Cortex of kidney (tissue), 1 donor: ENCODE measurements around the gene DNAJC22.
"Not testable (repeated sequence)": the region's sequence is repeated elsewhere in the genome, so short reads cannot be mapped to it uniquely, and the experiment has no call there.

Source experiments
- DNase-seq: peaks from one replicate; lab custom pipeline; 2025; lab: John Stamatoyannopoulos, UW

The DNAJC22 gene

DNA sequence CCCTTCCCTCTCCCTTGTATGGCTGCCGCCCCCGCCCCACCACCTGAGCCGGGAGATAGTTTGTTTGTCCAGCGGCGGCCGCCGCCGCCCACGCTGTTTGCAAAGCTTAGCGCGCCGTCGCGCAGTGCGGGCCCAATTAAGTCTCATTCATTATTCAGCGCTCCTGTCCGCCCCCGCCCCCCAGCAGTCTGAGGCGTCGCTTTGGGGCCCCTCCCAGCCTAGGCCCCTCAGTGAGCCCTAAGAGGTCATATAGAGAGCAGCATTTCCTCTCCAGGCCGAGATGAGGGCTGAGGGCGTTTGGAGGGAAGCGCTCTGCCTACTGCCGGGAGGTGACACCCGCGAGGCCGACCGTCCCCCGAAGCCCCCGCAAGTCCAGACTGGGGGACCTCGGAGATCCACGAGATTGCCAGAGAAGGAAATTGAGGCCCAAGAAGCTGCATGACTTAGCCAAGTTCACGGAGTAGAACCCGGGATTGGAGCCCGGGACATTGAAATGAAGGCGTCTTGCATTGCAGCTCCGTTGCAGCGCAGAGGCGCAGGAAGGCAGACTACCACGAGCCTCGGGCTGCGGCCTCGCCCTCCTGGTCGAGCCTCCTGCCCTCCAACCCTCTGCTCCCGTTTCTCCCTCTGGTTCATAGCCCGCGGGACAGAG lies at the start of gene DNAJC22:
Gene DNAJC22 (plus strand): TSS at position 230 of the 652 bp plus-strand sequence. CDS start 1,985 bp downstream, outside the sequence.
- no peak for DNase-seq

DNA sequence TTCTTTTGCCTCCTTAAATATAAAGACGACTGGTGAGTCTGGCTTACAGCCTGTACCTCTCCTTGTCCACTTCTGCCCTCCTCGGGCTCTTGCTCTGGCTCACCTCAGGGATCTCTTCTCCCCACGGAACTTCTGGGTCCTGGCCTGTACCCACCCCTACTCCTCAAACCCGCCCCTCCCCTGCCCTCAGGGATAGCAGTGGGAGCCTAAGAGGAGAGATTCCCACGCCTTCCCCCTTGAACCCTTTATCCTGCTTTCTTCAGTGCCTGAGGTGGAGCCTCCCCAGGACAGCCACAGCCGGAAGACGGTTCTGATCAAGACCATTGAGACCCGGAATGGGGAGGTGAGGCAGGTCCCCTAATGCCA lies 49.0 kb upstream of the DNAJC22 start:
- DNase-seq: no peak

DNA sequence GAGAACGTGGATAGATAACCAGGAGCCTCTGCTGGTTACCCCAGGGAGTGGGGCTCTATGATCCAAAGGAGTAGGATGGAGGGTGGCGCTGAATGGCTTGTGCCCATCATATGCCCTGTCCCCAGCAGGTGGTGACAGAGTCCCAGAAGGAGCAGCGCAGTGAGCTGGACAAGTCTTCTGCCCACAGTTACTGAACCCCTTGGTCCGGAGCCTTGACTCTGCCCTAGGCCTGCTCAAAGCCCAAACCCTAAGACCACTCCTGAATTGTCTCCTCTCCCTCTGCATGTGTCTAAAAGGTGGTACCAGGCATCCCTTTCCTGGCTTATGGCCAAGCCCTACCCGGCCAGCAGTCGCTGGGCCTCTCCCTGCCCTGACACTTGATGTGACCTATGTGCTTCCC lies 48.5 kb upstream of the DNAJC22 start:
- DNase-seq: no peak

DNA sequence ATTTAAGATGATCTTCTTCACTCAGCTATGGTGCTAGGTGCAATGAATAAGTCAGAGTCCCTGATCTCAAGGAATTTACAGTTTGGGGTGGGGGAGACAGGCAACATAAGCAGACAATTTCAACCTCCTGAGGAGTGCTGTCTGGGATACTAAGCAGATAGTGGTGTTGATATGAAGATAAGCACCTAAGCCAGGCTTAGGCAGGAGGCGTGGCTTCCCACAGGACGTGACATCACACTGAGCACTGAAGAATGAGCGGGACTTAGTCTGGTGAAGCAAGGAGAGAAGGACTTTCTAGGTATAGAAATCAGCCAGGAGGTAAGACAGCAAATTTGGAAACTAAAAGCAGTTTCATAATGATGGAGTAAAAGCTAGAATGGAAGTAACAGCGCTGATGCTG lies 44.9 kb upstream of the DNAJC22 start:
- DNase-seq: no peak

DNA sequence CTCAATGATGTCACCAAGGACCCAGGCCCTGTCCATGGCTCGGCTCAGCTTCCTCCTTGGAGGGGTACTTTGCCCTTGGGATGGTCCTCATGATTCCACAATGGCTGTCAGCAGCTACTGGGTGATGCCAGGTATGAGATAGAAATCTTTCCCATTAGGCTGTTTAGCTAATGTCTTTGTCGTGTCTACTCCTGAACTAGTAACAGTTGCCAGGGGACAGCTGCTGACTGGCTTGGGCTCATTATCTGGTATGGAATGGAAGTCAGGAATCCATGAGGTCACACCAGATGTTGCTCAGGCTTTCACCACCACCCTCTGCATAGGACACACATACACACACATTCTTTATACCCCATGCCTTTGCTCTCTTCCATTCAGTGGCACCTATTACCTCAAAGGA lies 42.5 kb upstream of the DNAJC22 start:
- DNase-seq: no peak

DNA sequence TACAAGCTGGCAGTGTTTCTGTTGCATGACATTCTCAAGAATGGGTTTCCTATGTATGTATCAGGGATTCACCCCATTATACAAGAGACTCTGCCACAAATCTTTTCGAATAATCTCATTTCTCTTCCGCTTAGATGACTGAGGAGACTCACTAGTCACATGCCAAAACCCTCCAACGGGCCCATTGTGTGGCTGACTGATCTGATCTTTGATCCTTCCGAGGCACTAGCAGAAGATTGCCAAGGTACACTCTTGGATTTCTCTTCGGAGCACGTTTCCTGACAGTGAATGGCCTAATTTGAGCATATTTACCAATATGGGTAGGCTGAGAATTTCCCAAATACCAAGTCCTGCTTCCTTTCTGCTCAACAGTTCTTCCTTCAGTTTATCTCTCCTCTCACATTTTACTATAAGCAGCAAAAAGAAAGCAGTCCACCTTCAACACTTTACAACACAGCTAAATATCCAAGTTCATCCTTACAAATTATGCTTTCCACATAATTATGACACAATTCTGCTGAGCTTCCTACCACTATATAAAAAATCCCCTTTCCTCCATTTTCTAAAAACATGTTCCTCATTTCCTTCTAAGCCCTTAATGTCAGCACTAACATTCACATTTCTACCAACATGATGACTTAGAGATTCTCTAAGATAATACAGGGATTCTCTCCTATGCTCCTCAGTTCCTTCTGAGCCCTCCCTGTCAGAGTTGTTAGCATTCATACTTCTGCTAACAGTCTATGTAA lies 40.8 kb upstream of the DNAJC22 start:
- no peak for DNase-seq

DNA sequence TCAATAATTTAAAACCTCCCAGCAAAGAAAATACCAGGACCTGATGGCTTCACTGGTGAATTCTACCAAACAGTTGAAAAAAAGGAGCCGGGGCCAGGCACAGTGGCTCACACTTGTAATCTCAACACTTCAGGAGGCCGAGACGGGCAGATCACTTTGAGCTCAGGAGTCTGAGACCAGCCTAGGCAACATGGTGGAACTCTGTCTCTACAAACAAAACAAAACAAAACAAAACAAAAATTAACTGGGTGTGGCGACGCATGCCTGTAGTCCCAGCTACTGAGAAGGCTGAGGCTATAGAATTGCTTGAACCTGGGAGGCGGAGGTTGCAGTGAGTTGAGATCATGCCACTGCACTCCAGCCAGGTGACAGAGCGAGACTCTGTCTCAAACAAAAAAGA lies 37.3 kb upstream of the DNAJC22 start:
- no peak for DNase-seq

DNA sequence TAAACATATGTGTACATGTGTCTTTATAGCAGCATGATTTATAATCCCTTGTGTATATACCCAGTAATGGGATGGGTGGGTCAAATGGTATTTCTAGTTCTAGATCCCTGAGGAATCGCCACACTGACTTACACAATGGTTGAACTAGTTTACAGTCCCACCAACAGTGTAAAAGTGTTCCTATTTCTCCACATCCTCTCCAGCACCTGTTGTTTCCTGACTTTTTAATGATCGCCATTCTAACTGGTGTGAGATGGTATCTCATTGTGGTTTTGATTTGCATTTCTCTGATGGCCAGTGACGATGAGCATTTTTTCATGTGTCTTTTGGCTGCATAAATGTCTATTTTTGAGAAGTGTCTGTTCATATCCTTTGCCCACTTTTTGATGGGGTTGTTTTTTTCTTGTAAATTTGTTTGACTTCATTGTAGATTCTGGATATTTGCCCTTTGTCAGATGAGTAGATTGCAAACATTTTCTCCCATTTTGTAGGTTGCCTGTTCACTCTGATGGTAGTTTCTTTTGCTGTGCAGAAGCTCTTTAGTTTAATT lies 36.2 kb upstream of the DNAJC22 start:
- DNase-seq: not testable (repeated sequence)

DNA sequence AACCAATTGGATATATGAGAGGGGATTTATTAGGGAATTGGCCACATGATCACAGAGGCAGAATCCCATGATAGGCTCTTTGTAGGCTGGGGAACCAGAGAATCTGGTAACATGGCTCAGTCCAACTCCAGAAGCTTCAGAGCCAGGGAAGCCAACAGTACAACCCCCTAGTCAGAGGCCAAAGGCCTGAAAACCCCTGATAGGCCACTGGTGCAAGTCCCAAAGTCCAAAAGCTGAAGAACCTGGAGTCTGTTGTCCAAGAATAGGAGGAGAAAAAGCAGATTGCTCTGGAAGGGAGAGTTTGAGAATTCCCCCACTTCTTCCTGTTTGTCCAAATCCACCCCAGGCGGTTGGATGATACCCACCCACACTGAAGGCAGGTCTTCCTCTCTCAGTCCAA lies 31.9 kb upstream of the DNAJC22 start:
- DNase-seq: no peak

DNA sequence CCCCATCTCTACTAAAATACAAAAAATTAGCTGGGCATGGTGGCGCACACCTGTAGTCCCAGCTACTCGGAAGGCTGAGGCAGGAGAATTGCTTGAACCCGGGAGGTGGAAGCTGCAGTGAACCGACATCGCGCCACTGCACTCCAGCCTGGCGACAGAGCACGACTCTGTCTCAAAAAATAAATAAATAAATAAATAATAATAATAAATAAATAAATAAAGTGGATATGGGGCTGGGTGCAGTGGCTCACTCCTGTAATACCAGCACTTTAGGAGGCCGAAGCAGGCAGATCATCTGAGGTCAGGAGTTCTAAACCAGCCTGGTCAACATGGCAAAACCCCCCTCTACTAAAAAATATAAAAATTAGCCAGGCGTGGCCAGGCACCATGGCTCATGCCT lies 29.6 kb upstream of the DNAJC22 start:
- DNase-seq: not testable (repeated sequence)

DNA sequence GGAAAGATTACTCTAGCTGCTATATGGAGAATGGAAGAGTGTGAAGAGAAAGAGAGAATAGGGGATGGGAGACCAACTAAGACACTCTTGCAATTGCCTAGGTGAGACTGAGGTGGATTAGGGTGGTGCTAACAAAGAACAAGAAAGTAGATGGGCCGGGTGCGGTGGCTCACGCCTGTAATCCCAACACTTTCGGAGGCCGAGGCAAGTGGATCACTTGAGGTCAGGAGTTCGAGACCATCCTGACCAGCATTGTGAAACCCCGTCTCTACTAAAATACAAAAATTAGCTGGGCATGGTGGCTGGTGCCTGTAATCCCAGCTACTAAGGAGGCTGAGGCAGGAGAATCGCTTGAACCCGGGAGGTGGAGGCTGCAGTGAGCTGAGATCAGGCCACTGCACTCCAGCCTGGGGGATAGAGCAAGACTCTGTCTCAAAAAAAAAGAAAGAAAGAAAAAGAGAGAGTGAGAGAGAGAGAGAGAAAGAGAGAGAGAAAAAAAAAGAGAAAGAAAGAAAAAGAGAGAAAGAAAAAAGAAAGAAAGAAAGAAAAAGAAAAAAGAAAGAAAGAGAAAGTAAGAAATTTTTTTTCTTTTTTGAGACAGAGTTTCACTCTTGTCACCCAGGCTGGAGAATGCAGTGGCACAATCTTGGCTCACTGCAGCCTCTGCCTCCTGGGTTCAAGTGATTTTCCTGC lies 26.1 kb upstream of the DNAJC22 start:
- not testable (repeated sequence) for DNase-seq

DNA sequence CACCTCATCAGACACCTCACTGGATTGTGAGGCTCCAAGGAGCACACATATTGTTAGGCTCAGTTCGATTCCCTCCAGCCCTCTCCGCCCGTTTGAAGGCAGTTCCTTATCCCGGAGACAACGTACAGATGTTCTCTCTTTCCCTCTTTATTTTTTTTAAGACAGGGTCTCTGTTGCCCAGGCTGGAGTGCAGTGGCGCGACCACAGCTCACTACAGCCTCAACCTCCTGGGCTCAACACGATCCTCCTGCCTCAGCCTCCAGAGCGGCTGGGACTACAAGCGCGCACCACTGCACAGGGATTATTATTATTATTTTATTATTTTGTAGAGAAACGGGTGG lies 24.4 kb upstream of the DNAJC22 start:
- no peak for DNase-seq

DNA sequence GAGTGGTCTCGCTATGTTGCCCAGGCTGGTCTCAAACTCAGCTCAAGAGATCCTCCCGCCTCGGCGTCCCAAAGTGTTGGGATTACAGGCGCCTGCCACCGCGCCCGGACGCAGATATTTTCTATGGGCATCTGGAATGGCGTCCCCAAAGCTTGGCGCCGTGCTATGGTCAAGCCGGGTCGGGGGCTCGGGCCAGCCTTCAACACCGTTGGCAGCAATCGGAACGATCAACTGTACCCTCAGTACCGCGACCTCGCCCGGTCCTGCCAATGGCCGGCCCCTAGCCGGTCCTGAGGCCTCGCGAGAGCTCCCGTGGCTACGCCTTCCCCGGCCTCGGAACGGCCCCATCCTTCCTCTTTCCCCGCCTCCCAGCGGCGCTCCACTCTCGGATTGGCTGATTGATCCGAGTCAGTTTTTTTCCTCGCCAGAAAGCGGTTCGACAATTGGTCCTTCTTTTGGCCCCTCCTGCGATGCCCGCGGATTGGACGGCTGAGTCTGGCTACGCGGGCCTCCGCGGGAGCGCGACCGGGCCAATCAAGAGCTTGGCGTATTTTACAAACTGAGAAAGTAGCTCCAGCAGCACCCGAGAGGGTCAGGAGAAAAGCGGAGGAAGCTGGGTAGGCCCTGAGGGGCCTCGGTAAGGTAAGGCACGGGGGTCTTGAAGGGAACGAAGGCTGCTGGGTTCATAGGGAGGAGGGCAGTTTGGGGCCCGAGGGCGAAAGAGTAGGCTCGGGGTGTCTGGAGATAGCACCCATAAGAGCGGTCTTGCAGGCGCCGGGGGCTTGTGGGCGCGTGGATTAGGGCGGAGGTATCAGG lies 23.8 kb upstream of the DNAJC22 start, which contains the start of gene TROAP:
Gene TROAP (plus strand): TSS at position 548 of the 816 bp plus-strand sequence. CDS start 354 bp downstream, outside the sequence.
- no peak for DNase-seq

DNA sequence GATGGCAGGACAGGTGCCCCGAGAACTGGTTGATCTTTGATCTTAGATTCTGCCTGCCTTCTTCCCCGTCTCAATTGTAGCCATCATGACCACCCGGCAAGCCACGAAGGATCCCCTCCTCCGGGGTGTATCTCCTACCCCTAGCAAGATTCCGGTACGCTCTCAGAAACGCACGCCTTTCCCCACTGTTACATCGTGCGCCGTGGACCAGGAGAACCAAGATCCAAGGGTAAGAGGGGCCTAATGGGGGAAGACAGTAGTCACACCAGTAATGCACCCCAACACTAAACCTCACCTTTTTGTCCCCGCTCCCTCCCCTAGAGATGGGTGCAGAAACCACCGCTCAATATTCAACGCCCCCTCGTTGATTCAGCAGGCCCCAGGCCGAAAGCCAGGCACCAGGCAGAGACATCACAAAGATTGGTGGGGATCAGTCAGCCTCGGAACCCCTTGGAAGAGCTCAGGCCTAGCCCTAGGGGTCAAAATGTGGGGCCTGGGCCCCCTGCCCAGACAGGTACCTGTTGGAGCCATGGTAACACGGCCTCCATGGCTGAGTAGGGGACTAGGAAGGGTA lies 23.1 kb upstream of the DNAJC22 start:
- DNase-seq: no peak

DNA sequence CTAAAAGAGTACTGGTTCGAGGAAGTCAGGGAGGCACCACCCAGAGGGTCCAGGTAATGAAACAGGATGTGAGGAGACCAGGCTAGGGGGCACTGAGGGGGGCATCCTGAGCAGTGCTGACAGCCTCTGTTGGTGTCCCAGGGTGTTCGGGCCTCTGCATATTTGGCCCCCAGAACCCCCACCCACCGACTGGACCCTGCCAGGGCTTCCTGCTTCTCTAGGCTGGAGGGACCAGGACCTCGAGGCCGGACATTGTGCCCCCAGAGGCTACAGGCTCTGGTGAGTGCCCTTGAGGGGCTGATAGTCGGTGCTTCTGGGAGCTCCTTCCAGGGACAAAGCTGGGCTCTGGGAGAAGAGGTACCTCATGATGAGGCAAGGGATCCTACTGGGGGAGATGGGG lies 21.1 kb upstream of the DNAJC22 start:
- DNase-seq: no peak

DNA sequence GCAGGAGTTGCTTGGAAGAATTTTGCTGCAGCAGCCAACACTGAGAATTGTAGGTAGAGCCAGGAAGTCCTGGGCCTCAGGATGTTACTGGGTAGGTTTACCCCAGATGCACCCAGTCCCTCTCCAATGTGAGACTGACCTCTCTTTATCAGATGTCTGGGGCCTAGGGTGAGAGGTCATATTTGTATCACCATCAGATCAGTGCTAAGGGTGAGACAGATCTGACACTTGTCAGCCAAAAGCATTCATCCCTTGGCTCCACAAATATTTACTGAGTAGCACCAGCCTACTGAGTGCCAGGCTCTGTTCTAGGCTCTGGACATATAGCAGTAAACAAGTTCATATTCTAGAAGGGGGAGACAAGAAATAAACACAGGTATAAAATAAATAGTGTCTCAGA lies 19.3 kb upstream of the DNAJC22 start:
- DNase-seq: no peak

DNA sequence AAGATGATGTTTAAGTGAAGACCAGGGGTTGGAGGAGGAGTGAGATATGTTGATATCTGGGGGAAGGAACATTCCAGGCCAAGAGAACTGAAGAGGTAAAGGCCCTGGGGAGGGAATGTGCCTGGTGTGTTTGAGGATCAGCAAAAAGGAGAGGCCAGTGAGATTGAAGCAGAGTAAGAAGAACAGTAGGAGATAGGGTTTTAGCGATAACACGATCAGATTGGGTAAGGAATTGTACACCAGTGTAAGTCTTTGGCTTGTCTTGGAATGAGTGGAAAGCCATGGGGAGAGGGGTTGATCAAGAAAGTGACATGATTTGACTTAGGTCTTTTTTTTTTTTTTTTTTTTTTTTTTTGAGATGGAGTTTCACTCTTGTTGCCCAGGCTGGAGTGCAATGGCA lies 18.8 kb upstream of the DNAJC22 start:
- DNase-seq: no peak

DNA sequence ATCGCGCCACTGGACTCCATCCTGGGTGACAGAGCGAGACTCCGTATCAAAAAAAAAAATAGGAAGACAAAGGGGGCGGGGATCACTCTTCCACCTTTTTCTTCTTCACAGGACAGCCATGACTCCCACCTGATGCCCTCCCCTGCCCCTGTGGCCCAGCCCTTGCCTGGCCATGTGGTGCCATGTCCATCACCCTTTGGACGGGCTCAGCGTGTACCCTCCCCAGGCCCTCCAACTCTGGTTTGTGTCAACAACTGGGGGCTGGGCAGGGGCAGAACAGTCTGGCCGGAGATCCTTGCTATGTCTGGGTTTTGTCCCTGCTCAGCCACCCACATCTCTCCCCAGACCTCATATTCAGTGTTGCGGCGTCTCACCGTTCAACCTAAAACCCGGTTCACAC lies 17.9 kb upstream of the DNAJC22 start:
- no peak for DNase-seq

DNA sequence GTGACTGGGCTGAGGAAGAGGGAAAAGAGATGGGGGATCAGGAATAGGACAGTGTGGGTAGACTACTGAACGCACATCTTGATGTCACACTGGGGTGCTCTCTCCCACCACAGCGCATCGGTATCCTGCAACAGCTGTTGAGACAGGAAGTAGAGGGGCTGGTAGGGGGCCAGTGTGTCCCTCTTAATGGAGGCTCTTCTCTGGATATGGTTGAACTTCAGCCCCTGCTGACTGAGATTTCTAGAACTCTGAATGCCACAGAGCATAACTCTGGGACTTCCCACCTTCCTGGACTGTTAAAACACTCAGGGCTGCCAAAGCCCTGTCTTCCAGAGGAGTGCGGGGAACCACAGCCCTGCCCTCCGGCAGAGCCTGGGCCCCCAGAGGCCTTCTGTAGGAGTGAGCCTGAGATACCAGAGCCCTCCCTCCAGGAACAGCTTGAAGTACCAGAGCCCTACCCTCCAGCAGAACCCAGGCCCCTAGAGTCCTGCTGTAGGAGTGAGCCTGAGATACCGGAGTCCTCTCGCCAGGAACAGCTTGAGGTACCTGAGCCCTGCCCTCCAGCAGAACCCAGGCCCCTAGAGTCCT lies 16.6 kb upstream of the DNAJC22 start:
- no peak for DNase-seq

DNA sequence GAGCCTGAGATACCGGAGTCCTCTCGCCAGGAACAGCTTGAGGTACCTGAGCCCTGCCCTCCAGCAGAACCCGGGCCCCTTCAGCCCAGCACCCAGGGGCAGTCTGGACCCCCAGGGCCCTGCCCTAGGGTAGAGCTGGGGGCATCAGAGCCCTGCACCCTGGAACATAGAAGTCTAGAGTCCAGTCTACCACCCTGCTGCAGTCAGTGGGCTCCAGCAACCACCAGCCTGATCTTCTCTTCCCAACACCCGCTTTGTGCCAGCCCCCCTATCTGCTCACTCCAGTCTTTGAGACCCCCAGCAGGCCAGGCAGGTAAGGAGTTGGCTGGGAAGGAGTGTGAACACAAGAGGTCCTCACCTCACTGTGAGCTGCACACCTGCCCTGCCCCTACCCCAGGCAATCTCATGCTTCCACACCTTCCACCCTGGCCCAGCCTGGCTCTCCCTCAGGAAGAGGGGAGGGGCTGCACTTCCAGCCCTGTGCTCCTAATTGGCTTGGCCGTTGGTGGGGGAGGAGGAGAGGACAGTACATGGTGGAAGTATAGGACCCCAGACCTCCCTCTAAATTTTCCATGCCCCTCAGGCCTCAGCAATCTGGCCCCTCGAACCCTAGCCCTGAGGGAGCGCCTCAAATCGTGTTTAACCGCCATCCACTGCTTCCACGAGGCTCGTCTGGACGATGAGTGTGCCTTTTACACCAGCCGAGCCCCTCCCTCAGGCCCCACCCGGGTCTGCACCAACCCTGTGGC lies 15.9 kb upstream of the DNAJC22 start:
- no peak for DNase-seq
